DND-41 (cell line): ENCODE measurements around the gene RAI2.

Source experiments
- EZH2 ChIP-seq: IDR thresholded peaks from 3 replicates; pipeline ENCODE4 v1.6.1; 2012; ENCODE audit warnings: borderline replicate concordance, low read depth, mild to moderate bottlenecking, moderate library complexity, low read length, inconsistent platforms; ENCODE audit not compliant: severe bottlenecking
- TF ChIP-seq, protein P1 (sequence below): IDR thresholded peaks from 2 replicates; pipeline ENCODE4 v1.5.1; 2012; ENCODE audit warnings: borderline replicate concordance, low read length, moderate library complexity, mild to moderate bottlenecking; ENCODE audit not compliant: poor library complexity, severe bottlenecking; ENCODE audit errors: extremely low read depth

DNA sequence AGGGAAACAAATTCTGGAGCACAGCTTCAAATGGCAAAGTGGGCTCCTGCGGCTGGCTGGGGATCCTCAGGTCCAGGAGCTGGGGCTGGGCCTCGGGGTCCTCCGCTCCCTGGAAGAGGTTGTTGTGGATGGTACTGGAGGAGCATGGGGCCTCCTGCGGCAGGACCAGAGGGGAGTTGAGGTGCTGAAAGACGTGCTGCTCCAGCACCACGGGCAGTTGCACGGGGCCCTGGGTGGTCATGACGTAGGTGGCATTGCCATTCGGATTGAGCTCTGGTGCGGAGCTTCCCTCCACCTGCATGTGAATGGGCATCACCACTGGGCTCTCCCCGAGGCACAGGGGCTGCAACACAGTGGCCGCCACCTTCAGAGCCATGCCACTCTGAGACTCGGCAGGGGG, 59.7 kb downstream of the RAI2 start:
- TF ChIP-seq, protein P1, sequence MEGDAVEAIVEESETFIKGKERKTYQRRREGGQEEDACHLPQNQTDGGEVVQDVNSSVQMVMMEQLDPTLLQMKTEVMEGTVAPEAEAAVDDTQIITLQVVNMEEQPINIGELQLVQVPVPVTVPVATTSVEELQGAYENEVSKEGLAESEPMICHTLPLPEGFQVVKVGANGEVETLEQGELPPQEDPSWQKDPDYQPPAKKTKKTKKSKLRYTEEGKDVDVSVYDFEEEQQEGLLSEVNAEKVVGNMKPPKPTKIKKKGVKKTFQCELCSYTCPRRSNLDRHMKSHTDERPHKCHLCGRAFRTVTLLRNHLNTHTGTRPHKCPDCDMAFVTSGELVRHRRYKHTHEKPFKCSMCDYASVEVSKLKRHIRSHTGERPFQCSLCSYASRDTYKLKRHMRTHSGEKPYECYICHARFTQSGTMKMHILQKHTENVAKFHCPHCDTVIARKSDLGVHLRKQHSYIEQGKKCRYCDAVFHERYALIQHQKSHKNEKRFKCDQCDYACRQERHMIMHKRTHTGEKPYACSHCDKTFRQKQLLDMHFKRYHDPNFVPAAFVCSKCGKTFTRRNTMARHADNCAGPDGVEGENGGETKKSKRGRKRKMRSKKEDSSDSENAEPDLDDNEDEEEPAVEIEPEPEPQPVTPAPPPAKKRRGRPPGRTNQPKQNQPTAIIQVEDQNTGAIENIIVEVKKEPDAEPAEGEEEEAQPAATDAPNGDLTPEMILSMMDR: no peak
- no peak for TF ChIP-seq EZH2
